Stomach (tissue), 9 donors: Measurements from ENCODE around the gene STEAP2. TPM values are rescaled to one million over a fixed set of nuclear protein-coding genes. Genes with fewer than 3 reads are reported as not detected.
A peak's percentile ranks its signal among the peaks of the same experiment; 100 is the strongest.

ENCODE experiments used
- DNase-seq, 2 donors: peaks; one replicate each; pipeline versions ENCODE4 v3.0.0 to v3.0.0-alpha.2; 2013 to 2019
- H3K27ac ChIP-seq, 5 donors: fragments of 200-600 bp in 4 of 5; sonication (generic) in 4 of 5; one replicate each; pipeline ENCODE4 v1.5.1; 2013 to 2019; ENCODE audit warnings: mild to moderate bottlenecking in 1 of 5, moderate library complexity in 1 of 5
- H3K27me3 ChIP-seq, 3 donors: fragments of 200-600 bp; sonication (generic); one replicate each; pipeline ENCODE4 v1.5.1; 2017 to 2019; ENCODE audit warnings: mixed run types in 1 of 3
- H3K36me3 ChIP-seq, 4 donors: fragments of 200-600 bp; sonication (generic); 1 replicate in 3 of 4; 2 replicates in 1 of 4; pipeline ENCODE4 v1.5.1; 2016 to 2019
- H3K4me1 ChIP-seq, 4 donors: fragments of 200-600 bp; sonication (generic); one replicate each; pipeline ENCODE4 v1.5.1; 2016 to 2019
- H3K4me3 ChIP-seq, 4 donors: fragments of 200-600 bp; sonication (generic) in 3 of 4; one replicate each; pipeline ENCODE4 v1.5.1; 2016 to 2019; ENCODE audit warnings: mild to moderate bottlenecking in 1 of 4
- H3K9me3 ChIP-seq, 4 donors: fragments of 200-600 bp; sonication (generic); one replicate each; pipeline ENCODE4 v1.5.1; 2016 to 2019
- EP300 ChIP-seq: sonication (generic); formaldehyde crosslinking; IDR thresholded peaks from one replicate; pipeline ENCODE4 v1.6.1; 2017; ENCODE audit warnings: antibody characterized with exemption
- POLR2A ChIP-seq, 4 donors: fragments of 450-650 bp; IDR thresholded peaks; one replicate each; pipeline ENCODE4 v1.6.1; 2016; ENCODE audit warnings: antibody characterized with exemption in 4 of 4, control low read depth in 2 of 4, mild to moderate bottlenecking in 1 of 4, moderate library complexity in 1 of 4
- POLR2AphosphoS5 ChIP-seq, 3 donors: sonication (generic); formaldehyde crosslinking; IDR thresholded peaks; one replicate each; pipeline ENCODE4 v1.6.1; 2016; ENCODE audit warnings: antibody characterized with exemption in 3 of 3
- WGBS, 5 donors: extraction: QIAGEN DNeasy Blood & Tissue Kit in 3 of 5; methylation state at CpG; one replicate each; pipeline versions ENCODE4 v1.1.5 to v1.1.7; 2013 to 2018; 5-methylcytosine and 5-hydroxymethylcytosine counted together
- intact Hi-C: fragments of 100-400 bp; cut with DNase I; formaldehyde crosslinking; loops from one replicate; pipeline ENCODE4 v1.15.1; 2023; ENCODE audit warnings: low total_unique reads
- polyA plus RNA-seq, 3 donors: library from polyadenylated mRNA; stranded (reverse); fragments of 200-250 nt; gene quantifications; one replicate each; pipeline ENCODE4 v1.2.3, GENCODE V29; 2013
- total RNA-seq, 5 donors: library from RNA; depleted of rRNA; stranded (reverse); fragments of >200 nt; gene quantifications; one replicate each; pipeline versions ENCODE4 v1.1.0 to v1.2.3, GENCODE V29; 2014 to 2016
- TF ChIP-seq, protein P1 (sequence below), 7 experiments: fragments of 450-650 bp in 4 of 7; fragments of 200-600 bp in 3 of 7; sonication (generic) in 3 of 7; IDR thresholded peaks; one replicate each; pipeline ENCODE4 v1.5.1; 2016 to 2019; ENCODE audit warnings: antibody characterized with exemption in 7 of 7, control low read depth in 2 of 7, mild to moderate bottlenecking in 1 of 7
- donor health status: healthy with polysubstance abuse.
- donor health status: Bipolar disorder and iron deficiency.
- donor health status: healthy.

Gene STEAP2
- total and polyA plus RNA-seq, 8 donors = 0.92 to 52.7 (median 8.9) TPM

GRCh38 chr7:90244565-90244908 lies 33.0 kb downstream of the STEAP2 start:
- peak overlapping the region in 2 of 5 donors; percentile 79 to 83 for H3K27ac ChIP-seq
- no peaks in the 10 kb centered on the region for H3K27me3 ChIP-seq
- H3K9me3 ChIP-seq = no peaks in the 10 kb centered on the region
- no peaks in the 10 kb centered on the region for H3K36me3 ChIP-seq
- H3K4me1 ChIP-seq = peaks cover 5 to 22% (median 21%) of the 10 kb centered on the region in 4 donors
- H3K4me3 ChIP-seq = peak overlapping the region; percentile 79 to 99 (median 91)
- no peak for DNase-seq
- TF ChIP-seq, protein P1, sequence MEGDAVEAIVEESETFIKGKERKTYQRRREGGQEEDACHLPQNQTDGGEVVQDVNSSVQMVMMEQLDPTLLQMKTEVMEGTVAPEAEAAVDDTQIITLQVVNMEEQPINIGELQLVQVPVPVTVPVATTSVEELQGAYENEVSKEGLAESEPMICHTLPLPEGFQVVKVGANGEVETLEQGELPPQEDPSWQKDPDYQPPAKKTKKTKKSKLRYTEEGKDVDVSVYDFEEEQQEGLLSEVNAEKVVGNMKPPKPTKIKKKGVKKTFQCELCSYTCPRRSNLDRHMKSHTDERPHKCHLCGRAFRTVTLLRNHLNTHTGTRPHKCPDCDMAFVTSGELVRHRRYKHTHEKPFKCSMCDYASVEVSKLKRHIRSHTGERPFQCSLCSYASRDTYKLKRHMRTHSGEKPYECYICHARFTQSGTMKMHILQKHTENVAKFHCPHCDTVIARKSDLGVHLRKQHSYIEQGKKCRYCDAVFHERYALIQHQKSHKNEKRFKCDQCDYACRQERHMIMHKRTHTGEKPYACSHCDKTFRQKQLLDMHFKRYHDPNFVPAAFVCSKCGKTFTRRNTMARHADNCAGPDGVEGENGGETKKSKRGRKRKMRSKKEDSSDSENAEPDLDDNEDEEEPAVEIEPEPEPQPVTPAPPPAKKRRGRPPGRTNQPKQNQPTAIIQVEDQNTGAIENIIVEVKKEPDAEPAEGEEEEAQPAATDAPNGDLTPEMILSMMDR (IDR thresholded peaks at IDR 0.05) = no peak
- no peak for TF ChIP-seq POLR2A (IDR thresholded peaks at IDR 0.05)
- no peak for TF ChIP-seq POLR2AphosphoS5 (IDR thresholded peaks at IDR 0.05)
- no peak for TF ChIP-seq EP300
- intact Hi-C loops = no loop called here
- 11 to 16% (median 12%) methylated on average over 6 of the region's 6 CpGs for WGBS, 5 donors

DNA sequence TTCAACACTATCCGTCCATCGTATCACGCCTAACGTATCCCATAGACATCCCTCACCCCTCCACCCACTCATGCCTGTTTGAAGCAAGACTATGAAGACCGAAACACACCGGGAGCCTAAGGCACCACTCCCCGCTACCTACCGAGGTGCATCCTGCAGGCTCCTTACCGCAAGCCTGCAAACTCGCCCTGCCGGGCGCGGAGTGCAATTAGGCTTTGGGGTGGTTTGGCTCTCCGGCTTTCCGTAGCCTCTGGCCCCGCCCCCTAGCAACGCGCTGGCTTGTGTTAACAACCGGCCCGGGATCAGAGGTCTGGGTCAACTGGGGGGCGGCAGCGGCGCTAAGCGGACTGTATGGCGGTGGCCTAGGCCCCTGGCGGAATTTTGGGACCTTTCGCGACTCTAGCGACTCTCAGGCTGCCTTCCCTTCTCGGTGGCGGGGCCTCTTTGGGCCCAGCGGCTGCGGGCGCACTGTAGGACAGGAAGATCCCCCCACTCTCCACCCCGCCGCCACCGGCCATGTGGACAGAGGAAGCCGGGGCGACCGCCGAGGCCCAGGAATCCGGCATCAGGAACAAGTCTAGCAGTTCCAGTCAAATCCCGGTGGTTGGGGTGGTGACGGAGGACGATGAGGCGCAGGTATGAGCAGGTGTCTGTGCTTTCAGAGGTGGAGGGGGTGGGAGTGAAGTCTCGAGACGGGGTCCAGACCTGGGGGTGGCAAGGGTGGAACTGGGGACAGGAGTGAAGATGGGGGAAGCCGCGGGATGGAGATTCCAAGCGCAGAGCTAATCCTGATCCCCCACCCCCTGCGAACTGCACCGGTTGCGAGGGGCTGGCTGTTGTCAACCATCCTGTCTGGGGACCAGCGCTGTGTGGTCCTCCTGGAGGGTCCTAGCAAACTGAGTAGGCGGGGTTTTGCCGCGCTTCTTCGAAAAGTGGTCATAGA lies 33.6 kb downstream of the STEAP2 start, which contains the start of gene CFAP69:
CFAP69 (plus strand) TSS at position 266 of the 943 bp plus-strand sequence; CDS start at position 517, 251 bp downstream.
- 0 to 1% (median 1%) methylated on average over 39 to 59 of the region's 59 CpGs for WGBS, 5 donors
- Histone ChIP-seq H3K27me3 (no peaks in the 10 kb centered on the region), H3K27ac (peak within 1 kb of the TSS; percentile 31 to 83 (median 69)), H3K36me3 (no peaks in the 10 kb centered on the region), H3K9me3 (no peaks in the 10 kb centered on the region), H3K4me1 (peaks cover 5 to 22% (median 21%) of the 10 kb centered on the region in 4 donors), H3K4me3 (peak within 1 kb of the TSS; percentile 79 to 99 (median 91))
- DNase-seq = peak; percentile 92 to 96
- TF ChIP-seq POLR2AphosphoS5 (IDR thresholded peaks at IDR 0.05) (peak; percentile 42 to 88 (median 61)), EP300 (no peak), POLR2A (IDR thresholded peaks at IDR 0.05) (no peak)
- TF ChIP-seq, protein P1 (IDR thresholded peaks at IDR 0.05) = peak in 4 of 7 experiments; percentile 24 to 43 (median 34)
- intact Hi-C loops = no loop called here

- peaks cover 5 to 22% (median 21%) of the 10 kb centered on the region in 4 donors for H3K4me1 ChIP-seq
- peak overlapping the region; percentile 79 to 99 (median 91) for H3K4me3 ChIP-seq
- TF ChIP-seq EP300 (no peak), POLR2A (IDR thresholded peaks at IDR 0.05) (no peak), POLR2AphosphoS5 (IDR thresholded peaks at IDR 0.05) (no peak)
- TF ChIP-seq, protein P1 (IDR thresholded peaks at IDR 0.05) = no peak
- H3K9me3 ChIP-seq = no peaks in the 10 kb centered on the region
- H3K27ac ChIP-seq = peak overlapping the region in 2 of 5 donors; percentile 40 to 83
- no peaks in the 10 kb centered on the region for H3K36me3 ChIP-seq
- WGBS, 5 donors = 9 to 23% (median 15%) methylated on average over 9 of the region's 9 CpGs
- no peaks in the 10 kb centered on the region for H3K27me3 ChIP-seq
- peak in 1 of 2 donors; percentile 39 for DNase-seq
- intact Hi-C loops = no loop called here
Observed at GRCh38 chr7:90246171-90246570, 34.6 kb downstream of the STEAP2 start.

DNA sequence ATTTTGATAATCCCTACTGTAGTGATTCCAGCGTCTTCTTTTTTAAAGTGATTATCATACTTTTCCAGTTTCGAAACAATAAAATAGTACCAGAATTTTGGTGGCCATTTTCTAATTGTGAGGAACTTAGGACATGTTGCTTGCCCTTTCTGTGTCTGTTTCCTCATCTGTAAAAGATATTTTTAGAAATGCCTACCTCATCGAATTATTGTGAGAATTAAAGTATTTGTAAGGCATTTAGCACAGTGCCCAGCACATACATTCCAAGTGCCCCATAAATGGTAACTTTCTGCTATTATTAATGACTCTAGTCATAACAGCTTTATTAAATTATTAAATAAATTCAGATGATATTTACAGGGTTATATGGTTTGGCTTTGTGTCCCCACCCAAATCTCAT lies 37.2 kb downstream of the STEAP2 start:
- no peak overlapping the region for H3K27ac ChIP-seq
- no peak for DNase-seq
- H3K36me3 ChIP-seq = no peaks in the 10 kb centered on the region
- H3K4me1 ChIP-seq = peaks cover 5 to 22% (median 21%) of the 10 kb centered on the region in 4 donors
- 85 to 92% (median 91%) methylated on average over 3 of the region's 3 CpGs for WGBS, 5 donors
- H3K9me3 ChIP-seq = no peaks in the 10 kb centered on the region
- TF ChIP-seq POLR2A (IDR thresholded peaks at IDR 0.05) = no peak
- no peak for TF ChIP-seq EP300
- TF ChIP-seq POLR2AphosphoS5 (IDR thresholded peaks at IDR 0.05) = no peak
- TF ChIP-seq, protein P1 (IDR thresholded peaks at IDR 0.05) = no peak
- no peak overlapping the region for H3K4me3 ChIP-seq
- intact Hi-C loops = no loop called here
- H3K27me3 ChIP-seq = no peaks in the 10 kb centered on the region
